Activated CD8-positive, alpha-beta memory T cell treated with anti-CD3 and anti-CD28 coated beads for 1 hour (primary cell): ENCODE measurements around the gene TRMT6.

Source experiments
- DNase-seq, 2 donors: peaks; one replicate each; pipeline ENCODE4 v3.0.0-alpha.2; 2020; ENCODE audit warnings: low read depth in 1 of 2; ENCODE audit errors: extremely low read depth in 1 of 2

The TRMT6 gene

GRCh38 chr20:5908981-5909380, 41.4 kb downstream of the TRMT6 start:
- DNase-seq: no peak

GRCh38 chr20:5900908-5901307, 49.4 kb downstream of the TRMT6 start:
- DNase-seq: no peak

GRCh38 chr20:5899444-5899843, 50.9 kb downstream of the TRMT6 start:
- DNase-seq: no peak

GRCh38 chr20:5895626-5896025, 54.7 kb downstream of the TRMT6 start:
- no peak for DNase-seq

GRCh38 chr20:5893621-5894020, 56.7 kb downstream of the TRMT6 start:
- DNase-seq: no peak

- DNase-seq: no peak
Measured at GRCh38 chr20:5893052-5893451, 57.3 kb downstream of the TRMT6 start.

- no peak for DNase-seq
Measured at GRCh38 chr20:5890773-5891441, 59.4 kb downstream of the TRMT6 start.

- DNase-seq: no peak
Measured at GRCh38 chr20:5888041-5888440, 62.3 kb downstream of the TRMT6 start.

- no peak for DNase-seq
Measured at GRCh38 chr20:5887386-5887785, 62.9 kb downstream of the TRMT6 start.
